PC-9 (cell line): ENCODE measurements around the gene RXFP2. TPM values are rescaled to one million over a fixed set of nuclear protein-coding genes. Genes with fewer than 3 reads are reported as not detected.

ENCODE experiments used
- BruUV-seq: library from RNA; stranded (reverse); fragments of 400-500 nt; replicated peaks from 2 replicates; lab custom pipeline; 2021; lab: Mats Ljungman, UMichigan
- CTCF ChIA-PET: fragments of 300-600 bp; sonication (Branson Sonifier 250); formaldehyde crosslinking; loops from one replicate; lab custom pipeline; 2022; ENCODE audit warnings: antibody characterized with exemption; lab: Charles Lee
- POLR2A ChIA-PET: fragments of 300-600 bp; sonication (Branson Sonifier 250); formaldehyde crosslinking; loops from one replicate; lab custom pipeline; 2022; ENCODE audit warnings: antibody characterized with exemption; ENCODE audit not compliant: unreplicated experiment; lab: Charles Lee
- DNase-seq, 2 experiments: peaks; one replicate each; pipeline versions ENCODE4 v3.0.0 to v3.0.0-alpha.2; 2015 to 2022; ENCODE audit warnings: mixed read lengths in 1 of 2
- H2AFZ ChIP-seq: fragments of 200-600 bp; sonication (generic); 2 replicates; pipeline ENCODE4 v1.8.1; 2017; ENCODE audit warnings: antibody characterized with exemption
- H3F3A ChIP-seq: fragments of 200-600 bp; sonication (generic); 2 replicates; pipeline ENCODE4 v1.8.1; 2017; ENCODE audit warnings: antibody characterized with exemption, mild to moderate bottlenecking, low read depth; ENCODE audit not compliant: insufficient read depth
- H3K27ac ChIP-seq: fragments of 200-600 bp; sonication (generic); 2 replicates; pipeline ENCODE4 v1.6.1; 2016; ENCODE audit warnings: mixed run types
- H3K27me3 ChIP-seq: fragments of 200-600 bp; sonication (generic); 2 replicates; pipeline ENCODE4 v1.6.1; 2016; ENCODE audit warnings: low read depth, mixed run types; ENCODE audit not compliant: insufficient read depth
- H3K36me3 ChIP-seq: fragments of 200-600 bp; sonication (generic); 2 replicates; pipeline ENCODE4 v1.6.1; 2016; ENCODE audit warnings: low read depth, mixed run types
- H3K4me1 ChIP-seq: fragments of 200-600 bp; sonication (generic); replicated peaks from 2 replicates; pipeline ENCODE4 v1.6.1; 2016; ENCODE audit warnings: mixed run types; ENCODE audit not compliant: insufficient read depth
- H3K4me2 ChIP-seq: fragments of 200-600 bp; sonication (generic); 2 replicates; pipeline ENCODE4 v1.6.1; 2017; ENCODE audit warnings: mixed run types
- H3K4me3 ChIP-seq: fragments of 200-600 bp; sonication (generic); 2 replicates; pipeline ENCODE4 v1.6.1; 2016; ENCODE audit warnings: mixed run types
- H3K79me2 ChIP-seq: fragments of 200-600 bp; sonication (generic); 2 replicates; pipeline ENCODE4 v1.6.1; 2017; ENCODE audit warnings: low read depth, mixed run types
- H3K9me2 ChIP-seq: fragments of 200-600 bp; sonication (generic); 2 replicates; pipeline ENCODE4 v1.8.1; 2017; ENCODE audit warnings: mild to moderate bottlenecking; ENCODE audit not compliant: insufficient read depth
- H3K9me3 ChIP-seq: fragments of 200-600 bp; sonication (generic); 2 replicates; pipeline ENCODE4 v1.8.1; 2016; ENCODE audit warnings: low read depth; ENCODE audit not compliant: insufficient read depth
- H4K20me1 ChIP-seq: fragments of 200-600 bp; sonication (generic); 2 replicates; pipeline ENCODE4 v1.8.1; 2017; ENCODE audit not compliant: insufficient read depth
- EZH2 ChIP-seq: fragments of 200-600 bp; sonication (generic); IDR thresholded peaks from 2 replicates; pipeline ENCODE4 v1.8.0; 2017; ENCODE audit warnings: antibody characterized with exemption, low read depth
- intact Hi-C: fragments of 100-400 bp; cut with micrococcal nuclease; formaldehyde crosslinking; loops from one replicate; pipeline ENCODE4 v1.10.0; 2022; ENCODE audit not compliant: unreplicated experiment
- total RNA-seq: library from RNA; stranded (reverse); gene quantifications from 2 replicates; pipeline ENCODE4 v1.2.3, GENCODE V29; 2021
- TF ChIP-seq, protein P1 (sequence below): fragments of 200-600 bp; sonication (generic); conservative IDR thresholded peaks from 2 replicates; pipeline ENCODE4 v1.6.1; 2017; ENCODE audit warnings: mixed run types, antibody characterized with exemption, mild to moderate bottlenecking, moderate library complexity

RXFP2 gene
- total RNA-seq, 1 experiment from 2014 or later = not detected

- no peak for DNase-seq
- no TSS peak for BruUV-seq
- Histone ChIP-seq H3K36me3 (no peaks in the 10 kb centered on the region), H3K4me2 (no peak overlapping the region), H3K79me2 (no peaks in the 10 kb centered on the region), H3K4me1 (no peaks in the 10 kb centered on the region), H2AFZ (no peak overlapping the region), H3K27me3 (0 out of 2 replicates have a peak, but pooled peaks cover 6% of the 10 kb centered on the region), H3K9me3 (no peaks in the 10 kb centered on the region), H3K4me3 (no peak overlapping the region), H3K9me2 (no peaks in the 10 kb centered on the region), H3K27ac (no peak overlapping the region), H4K20me1 (no peaks in the 10 kb centered on the region), H3F3A (no peaks in the 10 kb centered on the region)
- intact Hi-C loops = no loop called here
- POLR2A ChIA-PET = no interaction called here
- CTCF ChIA-PET = no interaction called here
- TF ChIP-seq, protein P1, sequence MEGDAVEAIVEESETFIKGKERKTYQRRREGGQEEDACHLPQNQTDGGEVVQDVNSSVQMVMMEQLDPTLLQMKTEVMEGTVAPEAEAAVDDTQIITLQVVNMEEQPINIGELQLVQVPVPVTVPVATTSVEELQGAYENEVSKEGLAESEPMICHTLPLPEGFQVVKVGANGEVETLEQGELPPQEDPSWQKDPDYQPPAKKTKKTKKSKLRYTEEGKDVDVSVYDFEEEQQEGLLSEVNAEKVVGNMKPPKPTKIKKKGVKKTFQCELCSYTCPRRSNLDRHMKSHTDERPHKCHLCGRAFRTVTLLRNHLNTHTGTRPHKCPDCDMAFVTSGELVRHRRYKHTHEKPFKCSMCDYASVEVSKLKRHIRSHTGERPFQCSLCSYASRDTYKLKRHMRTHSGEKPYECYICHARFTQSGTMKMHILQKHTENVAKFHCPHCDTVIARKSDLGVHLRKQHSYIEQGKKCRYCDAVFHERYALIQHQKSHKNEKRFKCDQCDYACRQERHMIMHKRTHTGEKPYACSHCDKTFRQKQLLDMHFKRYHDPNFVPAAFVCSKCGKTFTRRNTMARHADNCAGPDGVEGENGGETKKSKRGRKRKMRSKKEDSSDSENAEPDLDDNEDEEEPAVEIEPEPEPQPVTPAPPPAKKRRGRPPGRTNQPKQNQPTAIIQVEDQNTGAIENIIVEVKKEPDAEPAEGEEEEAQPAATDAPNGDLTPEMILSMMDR = no peak
- TF ChIP-seq EZH2 = no peak
These were observed 7.4 kb upstream of the RXFP2 start for GRCh38 chr13:31731921-31732320.

DNA sequence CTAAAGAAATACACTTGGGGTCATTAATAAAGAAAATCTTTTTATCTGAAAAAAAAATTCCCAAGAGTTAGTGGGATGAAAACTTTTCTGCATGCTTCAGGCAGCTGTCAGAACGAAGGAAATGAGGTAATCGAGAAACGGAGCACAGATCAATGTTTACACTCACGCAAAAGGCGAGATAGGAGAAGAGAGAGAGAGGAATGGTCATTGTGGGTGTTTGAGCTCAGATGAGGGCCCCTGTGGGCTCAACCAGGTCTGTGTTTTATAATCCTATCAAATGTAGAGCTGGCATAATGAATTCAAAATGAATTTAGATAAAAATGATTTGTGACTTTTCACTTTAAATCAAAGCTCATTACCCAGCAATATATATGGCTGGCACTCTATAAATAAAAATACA lies 6.3 kb upstream of the RXFP2 start:
- H4K20me1 ChIP-seq = no peaks in the 10 kb centered on the region
- H2AFZ ChIP-seq = no peak overlapping the region
- DNase-seq = no peak
- BruUV-seq = no TSS peak
- POLR2A ChIA-PET = no interaction called here
- no peaks in the 10 kb centered on the region for H3K9me3 ChIP-seq
- H3K9me2 ChIP-seq = no peaks in the 10 kb centered on the region
- no peaks in the 10 kb centered on the region for H3K4me1 ChIP-seq
- no peaks in the 10 kb centered on the region for H3K36me3 ChIP-seq
- H3F3A ChIP-seq = no peaks in the 10 kb centered on the region
- TF ChIP-seq EZH2 = no peak
- no peak overlapping the region for H3K27ac ChIP-seq
- 0 out of 2 replicates have a peak, but pooled peaks cover 6% of the 10 kb centered on the region for H3K27me3 ChIP-seq
- H3K79me2 ChIP-seq = no peaks in the 10 kb centered on the region
- CTCF ChIA-PET = no interaction called here
- intact Hi-C loops = no loop called here
- H3K4me3 ChIP-seq = no peak overlapping the region
- H3K4me2 ChIP-seq = peak overlapping the region; percentile 27; the same call in 1 of the 2 replicates

GRCh38 chr13:31733647-31734046 lies 5.7 kb upstream of the RXFP2 start:
- Histone ChIP-seq H3K36me3 (no peaks in the 10 kb centered on the region), H3K79me2 (no peaks in the 10 kb centered on the region), H4K20me1 (no peaks in the 10 kb centered on the region), H2AFZ (no peak overlapping the region), H3K27ac (no peak overlapping the region), H3F3A (no peaks in the 10 kb centered on the region), H3K9me2 (no peaks in the 10 kb centered on the region), H3K27me3 (0 out of 2 replicates have a peak, but pooled peaks cover 6% of the 10 kb centered on the region), H3K4me3 (no peak overlapping the region), H3K4me1 (no peaks in the 10 kb centered on the region), H3K4me2 (no peak overlapping the region), H3K9me3 (no peaks in the 10 kb centered on the region)
- ChIA-PET POLR2A (no interaction called here), CTCF (no interaction called here)
- intact Hi-C loops = no loop called here
- no peak for DNase-seq
- TF ChIP-seq, protein P1 = no peak
- TF ChIP-seq EZH2 = no peak
- no TSS peak for BruUV-seq
